HG02798 (cell line): Measurements from ENCODE around the gene PRKG1.

ENCODE experiments used
- ATAC-seq: cut with Tn5 transposase; IDR thresholded peaks from one replicate; pipeline ENCODE4 v1.9.1; 2021; ENCODE audit warnings: mild to moderate bottlenecking; ENCODE audit not compliant: unreplicated experiment, poor library complexity

The PRKG1 gene

DNA sequence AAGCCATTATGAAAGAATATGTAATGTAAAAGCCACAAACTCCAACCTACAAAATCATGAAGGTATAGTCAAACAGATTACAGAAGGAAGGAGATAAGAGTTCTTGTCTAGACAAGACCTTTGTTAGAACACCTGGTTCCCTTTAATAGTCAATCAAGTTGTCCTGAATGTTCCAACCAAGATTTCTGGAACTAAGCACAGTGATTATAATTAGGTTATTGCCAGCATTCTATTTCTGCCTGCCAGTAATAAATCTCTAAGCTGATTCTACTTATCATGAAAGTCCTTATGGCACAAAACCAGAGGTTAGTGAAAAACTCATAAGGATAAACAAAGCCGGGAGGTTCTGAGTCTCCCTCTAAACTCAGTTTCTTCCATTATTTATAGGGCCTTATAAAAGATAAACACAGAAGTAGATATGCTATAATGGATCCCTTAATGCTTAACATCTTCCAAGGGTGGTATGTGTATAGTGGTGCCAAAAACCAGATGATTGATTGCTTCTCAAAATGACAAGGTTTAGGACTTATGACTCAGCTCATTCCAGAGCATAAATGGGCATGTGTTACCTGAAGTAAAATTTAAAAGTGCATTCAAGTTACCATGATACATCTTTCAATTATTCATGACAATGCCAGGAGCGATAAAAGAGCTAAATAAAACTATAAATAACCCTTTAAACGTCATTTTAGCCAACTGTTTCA lies 387.9 kb downstream of the PRKG1 start:
- ATAC-seq = no peak

DNA sequence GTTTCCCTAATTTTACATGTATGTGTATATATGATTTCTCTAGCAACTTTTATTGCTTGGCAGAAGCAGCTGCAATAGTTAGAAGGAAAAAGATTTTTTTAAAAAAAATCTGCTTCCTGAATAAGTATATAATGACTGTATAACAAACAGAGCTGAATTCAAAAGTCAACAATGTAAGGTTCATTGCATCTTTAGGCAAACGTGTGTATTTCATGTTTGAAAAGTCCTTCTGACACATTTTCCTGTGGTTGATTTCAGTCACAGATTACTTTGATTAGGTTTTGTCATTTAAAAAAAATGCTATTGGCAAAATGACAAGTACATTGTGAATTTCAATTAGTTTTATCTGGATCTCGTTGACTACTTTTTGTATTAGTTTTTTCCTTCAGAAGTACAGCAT lies 394.1 kb downstream of the PRKG1 start:
- no peak for ATAC-seq

DNA sequence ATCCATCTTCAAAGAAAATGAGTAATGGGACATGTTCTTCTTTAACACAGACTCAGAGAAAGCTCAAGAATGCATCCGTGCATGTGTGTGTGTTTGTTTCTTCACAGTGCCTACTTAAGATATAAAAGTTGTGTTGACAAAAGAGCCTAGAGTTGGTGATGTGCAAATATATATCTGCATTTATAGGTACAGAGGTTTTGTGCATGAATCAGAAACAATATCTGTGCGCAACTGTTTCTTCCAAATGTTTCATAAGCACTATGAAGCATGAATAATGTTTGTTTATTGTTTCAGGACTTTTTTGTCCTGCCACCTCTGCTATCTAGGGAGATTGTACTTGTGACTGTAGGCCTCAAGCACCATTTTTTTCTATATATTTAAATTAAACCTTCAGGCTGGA lies 395.4 kb downstream of the PRKG1 start:
- no peak for ATAC-seq

DNA sequence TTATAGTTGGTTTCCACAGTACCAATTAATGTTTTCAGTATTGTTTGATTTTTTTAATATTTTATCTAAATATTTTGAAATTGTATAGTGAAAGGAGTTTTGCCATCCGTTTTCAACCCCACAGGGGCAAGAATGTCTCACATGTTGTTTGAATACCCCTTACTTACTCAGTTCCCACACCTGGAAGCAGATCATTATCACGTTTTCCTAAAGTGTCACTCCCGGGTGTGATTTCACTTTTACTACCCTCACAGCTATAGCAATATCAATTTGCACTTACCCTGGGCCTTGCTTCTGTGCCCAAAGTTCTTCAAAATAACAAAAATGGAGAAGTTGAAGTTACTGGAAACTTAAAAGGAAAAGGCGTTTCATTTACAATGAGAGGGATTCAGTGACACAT lies 397.0 kb downstream of the PRKG1 start:
- no peak for ATAC-seq

DNA sequence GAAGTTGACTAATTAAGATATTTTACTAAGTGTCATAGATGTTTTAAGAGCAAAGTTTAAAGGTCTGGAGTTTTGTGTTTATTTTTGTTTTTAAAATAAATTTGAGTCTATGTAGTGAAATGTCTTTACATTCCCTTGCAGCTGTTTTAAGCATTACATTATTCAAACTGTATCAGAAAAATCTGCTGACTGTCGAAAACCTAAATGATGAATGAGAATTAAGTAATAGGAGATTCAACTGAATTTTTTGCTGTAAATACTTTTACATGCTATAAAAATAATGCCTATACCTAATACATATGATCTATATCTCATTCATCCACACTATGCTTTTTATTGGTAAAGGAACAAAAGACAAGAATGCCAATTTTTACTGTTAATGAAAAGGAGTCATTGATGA lies 397.9 kb downstream of the PRKG1 start:
- no peak for ATAC-seq

DNA sequence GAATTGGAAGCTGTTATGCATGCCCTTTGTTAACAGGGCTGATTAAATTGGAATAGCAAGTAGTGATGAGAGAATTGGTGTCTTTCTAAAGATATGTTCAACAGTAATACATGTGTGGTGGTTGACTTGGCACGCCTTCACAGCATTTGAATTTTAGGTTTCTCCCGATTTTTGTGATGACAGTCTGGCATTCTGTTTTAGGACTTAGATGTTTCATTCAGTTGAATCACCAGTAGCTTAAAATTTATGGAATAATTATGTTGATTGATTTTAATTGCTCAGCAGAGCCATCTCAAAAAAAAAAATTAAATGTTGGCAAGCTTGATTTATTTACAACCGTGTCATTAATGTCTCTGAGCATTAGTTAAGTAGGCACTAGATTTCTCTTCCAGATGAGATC lies 405.4 kb downstream of the PRKG1 start:
- no peak for ATAC-seq

DNA sequence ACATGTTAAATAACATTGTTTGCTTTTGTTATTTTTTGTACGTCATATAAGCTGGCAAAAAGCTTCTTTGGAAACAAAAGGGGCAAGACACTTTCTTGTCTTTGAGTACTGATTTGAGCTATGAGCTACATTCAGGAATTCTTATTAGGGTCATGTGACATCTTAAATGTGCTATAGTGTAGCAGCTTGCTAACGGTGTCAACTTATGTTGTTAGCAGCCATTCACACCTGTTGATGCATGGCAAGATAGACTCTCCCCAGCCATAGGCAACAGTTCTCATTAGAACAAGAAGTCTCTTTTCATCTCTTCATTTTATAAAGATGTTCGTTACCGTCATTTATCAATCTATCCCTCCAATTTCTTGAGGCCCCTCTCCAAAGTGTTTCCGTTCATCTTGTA lies 411.4 kb downstream of the PRKG1 start:
- no peak for ATAC-seq

DNA sequence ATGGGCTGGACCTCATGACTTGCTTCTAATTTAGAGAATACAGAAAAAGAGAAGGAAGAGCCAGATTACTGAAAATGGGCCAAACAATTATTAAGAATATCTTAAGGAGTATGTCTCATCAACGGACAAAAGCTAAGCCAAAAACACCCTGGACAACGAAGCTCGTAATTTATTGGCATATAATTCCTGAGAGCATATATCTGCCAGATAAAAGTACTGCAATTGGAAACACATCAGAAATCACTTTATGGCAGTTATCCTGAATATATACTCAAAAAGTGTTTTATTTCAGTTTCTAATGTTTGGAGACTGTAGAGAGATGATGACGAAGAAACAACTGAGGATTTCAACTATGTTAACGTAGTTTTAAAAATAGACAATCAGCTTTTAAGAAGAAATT lies 413.3 kb downstream of the PRKG1 start:
- ATAC-seq = no peak

DNA sequence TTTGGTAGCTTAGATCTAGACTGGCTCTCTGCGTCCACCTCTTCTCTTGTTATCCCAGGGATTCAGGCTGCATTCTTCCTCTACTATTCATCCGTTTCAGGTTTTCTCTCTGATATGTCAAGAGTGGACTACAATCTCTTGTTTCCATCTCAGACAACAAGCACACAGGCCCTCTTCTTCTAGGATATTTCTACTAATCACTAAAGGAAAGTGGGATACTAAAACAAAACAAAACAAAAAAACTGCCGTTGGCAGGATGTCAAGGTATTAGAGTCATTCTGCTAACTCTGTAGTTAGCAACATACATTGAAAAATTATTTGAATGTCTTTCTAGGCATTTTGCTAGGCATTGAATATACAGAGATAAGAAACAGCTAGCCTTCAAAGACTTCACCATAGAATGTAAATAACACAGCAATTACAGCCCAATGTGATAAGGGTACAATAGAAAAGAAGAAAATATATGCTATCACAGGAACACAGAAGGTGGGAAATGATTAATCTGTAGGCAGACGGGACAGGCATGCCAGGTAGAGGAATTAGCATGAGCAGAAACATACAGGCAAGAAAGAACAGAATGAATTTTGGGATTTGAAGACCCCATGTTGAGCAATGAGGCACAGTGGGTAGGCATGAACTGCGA lies 414.6 kb downstream of the PRKG1 start:
- ATAC-seq = no peak

DNA sequence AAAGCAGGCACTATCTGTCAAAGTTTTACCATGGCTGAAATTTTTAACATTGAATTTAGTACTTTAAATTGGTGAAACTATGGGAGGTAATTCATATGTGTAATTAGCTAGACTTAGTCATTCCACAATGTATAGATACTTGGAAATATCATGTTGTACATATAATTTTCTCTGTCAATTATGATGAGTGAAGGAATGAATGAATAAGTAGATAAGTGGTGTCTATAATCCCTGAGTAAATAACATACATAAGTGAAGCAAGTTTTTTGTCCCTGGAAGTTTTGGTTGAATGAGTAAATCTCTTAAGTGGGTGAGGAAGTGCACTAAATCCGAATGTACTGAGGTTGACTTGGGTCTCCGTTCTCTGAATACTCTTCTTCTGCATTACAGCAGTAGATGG lies 424.1 kb downstream of the PRKG1 start:
- ATAC-seq = no peak

DNA sequence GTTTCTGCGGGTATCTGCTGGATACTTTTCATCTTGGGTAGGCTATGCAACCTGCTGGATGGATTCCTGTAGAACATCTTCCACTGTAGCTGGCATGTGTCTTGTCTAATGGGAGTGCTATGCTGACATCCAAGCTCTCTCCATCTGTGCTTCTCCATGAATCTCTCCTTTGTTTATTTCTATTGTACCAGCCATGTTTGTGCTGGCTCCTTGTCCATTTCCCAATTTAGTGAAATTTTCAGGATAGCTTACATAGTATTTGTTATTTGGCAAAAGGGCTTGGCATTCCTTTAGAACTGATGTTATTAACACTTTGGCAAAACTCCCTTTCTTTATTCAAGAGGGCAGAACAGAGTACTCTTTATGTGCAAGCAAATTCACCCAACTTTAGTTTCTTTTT lies 427.1 kb downstream of the PRKG1 start:
- ATAC-seq = no peak

DNA sequence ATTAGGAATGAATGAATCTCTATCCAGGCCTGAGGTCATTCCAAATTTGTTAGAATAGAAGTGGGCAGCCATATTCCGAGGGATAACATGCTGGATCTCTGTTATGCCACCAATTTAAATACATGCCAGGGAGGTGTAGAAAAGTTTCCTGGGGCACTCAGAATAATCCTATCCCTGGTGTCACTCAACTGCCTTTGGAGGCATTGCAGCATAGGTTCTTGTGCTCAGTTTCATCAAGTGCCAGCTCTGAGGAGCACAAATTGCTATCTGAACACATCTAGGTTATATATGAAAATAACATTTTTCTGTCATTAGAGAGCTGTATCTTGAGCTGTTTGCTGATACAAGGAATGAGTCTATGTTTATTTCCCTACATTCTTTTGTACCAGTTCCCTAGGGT lies 427.8 kb downstream of the PRKG1 start:
- no peak for ATAC-seq

DNA sequence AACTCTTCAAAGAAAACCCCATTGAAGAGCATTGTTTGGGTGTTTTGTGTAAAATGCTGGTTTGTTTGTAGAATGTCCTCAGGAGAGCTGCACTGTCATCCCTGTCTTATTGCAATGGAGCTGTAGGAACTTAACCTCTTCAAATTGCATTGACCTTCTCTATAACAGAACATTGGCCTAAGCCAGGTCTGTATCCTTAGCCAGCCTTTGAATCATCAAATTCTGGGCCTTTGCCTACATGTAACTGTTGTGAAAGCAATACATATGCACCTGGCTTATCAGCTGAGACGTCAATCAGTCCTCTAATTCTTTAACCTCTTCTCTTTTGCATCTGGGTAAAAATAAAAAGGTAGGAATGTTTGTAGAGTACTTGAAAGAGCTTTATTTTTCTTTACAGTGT lies 429.1 kb downstream of the PRKG1 start:
- ATAC-seq = no peak

DNA sequence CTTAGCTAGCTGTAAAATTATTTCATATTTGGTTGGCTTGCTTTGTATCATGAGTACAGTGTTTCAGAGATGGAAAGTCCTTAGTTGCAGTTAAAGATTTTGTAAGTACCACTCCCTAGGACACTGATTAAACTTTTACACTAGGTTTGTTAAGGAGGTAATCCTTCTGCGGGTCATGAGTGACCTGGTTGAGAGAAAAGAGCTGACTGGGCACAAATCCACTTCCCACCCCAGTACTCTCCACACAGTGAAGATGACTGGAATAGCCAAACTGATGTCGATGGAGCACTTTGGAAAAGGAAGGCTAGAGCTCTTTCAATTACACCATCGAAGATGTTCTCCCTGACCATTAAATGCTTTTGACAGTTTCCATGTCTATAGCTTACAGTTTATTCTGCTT lies 433.2 kb downstream of the PRKG1 start:
- no peak for ATAC-seq

DNA sequence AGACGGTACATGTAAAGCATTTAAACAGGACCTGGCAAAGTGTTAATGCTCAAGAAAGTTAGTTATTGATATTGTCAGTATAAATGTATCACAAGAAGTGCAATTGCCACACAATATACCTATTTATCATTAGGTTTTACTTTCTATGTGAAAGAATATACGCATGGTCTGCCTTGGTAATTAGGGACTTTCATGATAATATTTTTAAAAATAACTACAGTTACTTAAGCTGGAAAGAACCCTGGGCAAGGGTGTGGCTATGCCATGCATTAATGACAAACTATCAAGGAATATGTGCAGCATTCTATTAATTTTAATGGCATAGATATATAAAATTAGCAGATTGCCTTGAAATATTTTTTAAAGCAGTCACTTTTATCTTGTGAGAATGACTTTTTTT lies 433.9 kb downstream of the PRKG1 start:
- no peak for ATAC-seq

DNA sequence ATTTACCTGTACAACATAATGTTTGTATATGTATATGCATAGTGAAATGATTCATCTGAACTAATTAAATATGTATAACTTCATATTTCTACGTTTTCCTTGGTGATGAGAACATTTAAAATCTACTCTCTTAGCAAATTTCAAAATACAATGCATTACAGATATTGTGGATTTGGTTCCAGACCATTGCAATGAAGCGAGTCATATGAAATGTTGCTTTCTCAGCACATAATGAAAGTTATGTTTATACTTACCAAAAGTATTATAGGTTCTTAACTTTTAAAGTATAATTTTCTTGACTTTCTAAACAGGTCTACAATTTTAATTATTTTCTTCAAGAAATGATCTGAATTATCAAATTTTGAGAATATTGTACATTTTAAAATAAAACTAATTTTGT lies 435.9 kb downstream of the PRKG1 start:
- ATAC-seq = no peak

DNA sequence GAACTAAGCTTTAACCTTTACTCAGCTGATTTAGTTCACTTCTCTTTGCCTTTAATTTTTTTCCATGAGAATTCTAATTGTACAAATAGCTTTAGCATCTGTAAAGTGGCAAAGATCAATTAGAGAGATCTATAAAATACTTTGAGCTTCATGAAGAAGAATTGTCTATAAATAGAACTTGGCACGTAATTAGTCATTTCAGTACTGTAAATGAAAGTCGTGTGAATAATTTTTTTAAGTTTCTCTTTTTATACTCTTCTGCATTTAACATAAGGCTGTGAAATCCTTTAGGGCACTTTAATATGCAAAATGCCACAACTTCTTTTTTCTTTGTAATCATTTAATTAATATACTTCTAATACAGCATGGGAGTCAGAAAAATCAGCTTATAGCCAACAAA lies 447.3 kb downstream of the PRKG1 start:
- no peak for ATAC-seq

DNA sequence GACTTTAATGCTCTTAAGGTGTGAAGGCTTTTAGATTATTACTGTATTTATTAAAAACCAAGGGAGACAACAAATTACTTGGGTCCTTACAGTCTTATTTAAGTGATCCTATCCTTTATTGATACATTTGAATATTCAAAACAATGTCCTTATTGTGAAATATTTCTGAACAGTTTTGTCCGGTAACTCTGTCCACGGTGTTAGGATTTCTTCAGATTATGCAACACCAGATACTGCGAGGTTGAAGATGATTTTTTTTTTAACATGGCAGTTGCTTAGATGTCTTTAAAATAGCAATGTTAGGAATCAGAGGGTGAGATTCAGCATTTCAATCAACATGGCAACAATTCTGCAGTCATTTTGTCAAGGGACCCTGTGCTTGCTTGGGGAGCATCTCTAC lies 448.6 kb downstream of the PRKG1 start:
- ATAC-seq = no peak

DNA sequence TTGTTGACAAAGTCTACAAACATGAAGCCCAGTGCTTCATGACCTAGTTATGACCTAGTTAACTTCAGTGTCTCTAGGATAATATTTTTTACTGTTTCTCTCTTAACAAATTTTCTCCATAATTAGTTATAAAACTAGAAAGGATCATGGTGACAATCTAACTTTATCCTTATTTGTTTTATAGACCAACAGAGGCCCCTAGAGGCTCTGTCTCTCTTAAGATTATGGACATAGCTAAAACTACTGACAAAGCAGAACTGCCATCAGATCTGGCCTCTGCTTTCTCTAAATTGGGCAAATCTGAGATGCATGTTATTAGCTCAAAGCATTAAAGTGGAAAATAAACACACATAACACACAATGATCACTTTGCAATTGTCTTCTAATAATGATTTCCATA lies 449.2 kb downstream of the PRKG1 start:
- ATAC-seq = no peak

DNA sequence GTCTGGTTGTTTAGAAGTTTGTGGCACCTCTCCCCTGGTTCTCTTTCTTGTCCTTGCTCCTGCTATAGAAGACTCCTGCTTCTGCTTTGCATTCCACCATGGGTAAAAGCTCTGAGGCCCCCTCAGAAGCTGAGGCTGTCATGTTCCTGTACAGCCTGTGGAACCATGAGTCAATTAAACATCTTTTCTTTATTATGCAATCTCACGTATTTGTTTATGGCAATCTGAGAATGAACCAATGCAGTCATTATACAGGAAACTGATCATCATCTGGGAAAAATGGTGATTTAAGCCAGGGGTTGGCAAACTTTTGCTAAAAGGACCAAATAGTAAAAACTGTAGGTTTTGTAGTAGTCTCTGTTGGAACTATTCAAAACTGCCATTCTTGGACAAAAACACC lies 449.8 kb downstream of the PRKG1 start:
- ATAC-seq = no peak

DNA sequence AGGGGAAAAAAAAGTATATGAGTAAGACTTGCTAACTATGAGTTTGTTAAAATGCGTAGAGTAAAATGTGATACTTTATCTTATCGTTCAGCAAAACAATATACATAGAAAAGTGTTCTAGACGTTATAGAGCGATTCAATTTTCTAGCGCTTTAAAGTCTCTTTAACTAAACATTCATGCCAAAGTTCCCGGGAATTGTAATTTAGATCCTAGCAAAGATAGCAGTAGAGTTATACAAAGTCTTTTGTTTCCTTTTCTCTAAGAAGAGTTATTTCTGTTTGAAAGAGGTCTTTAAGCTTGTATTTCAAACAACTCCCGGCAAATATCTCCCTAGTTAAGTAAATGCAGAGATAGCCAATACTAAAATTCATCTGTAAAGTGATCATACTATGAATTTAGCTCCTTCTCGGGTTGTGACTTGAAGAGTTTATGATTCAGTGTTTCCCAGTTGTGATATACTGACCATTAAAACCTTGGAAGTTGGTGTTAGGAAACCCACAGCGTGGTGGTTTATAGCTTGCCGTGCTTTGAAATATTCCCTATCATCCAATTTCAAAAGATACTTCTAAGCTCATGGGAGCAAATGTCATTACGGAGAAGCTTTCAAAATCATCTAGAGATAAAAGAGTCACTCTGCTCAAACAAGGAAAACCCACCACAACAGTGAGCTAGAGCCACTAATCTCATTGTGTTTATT lies 453.4 kb downstream of the PRKG1 start:
- ATAC-seq = no peak

DNA sequence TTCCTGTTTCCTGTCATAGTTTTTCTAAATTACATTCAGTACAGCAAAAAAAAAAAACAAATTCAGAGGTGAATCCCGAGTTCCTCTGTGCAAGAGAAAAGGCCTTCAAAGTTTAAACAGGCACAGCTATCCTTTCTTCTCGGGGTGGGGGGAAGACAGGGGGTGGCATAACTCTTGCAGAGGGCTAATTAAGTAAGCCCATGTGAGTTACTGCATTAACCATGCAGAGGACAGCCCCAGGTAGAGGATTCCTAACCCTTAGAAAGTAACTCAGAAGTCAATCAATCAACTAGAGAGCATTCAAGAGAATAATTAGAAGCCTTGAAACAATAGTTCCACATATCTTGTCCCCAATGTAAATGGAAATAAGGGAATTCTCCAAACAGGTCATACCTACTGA lies 454.2 kb downstream of the PRKG1 start:
- ATAC-seq = no peak
